Endothelial cell of umbilical vein (primary cell): ENCODE data around the gene NOX5.

Experiments used
- CTCF ChIP-seq, 2 donors: IDR thresholded peaks; 1 replicate in 1 of 2; 2 replicates in 1 of 2; pipeline ENCODE4 v1.5.1; 2011; ENCODE audit warnings: low read length in 2 of 2, mild to moderate bottlenecking in 2 of 2, moderate library complexity in 2 of 2, control low read depth in 1 of 2, inconsistent platforms in 1 of 2, low read depth in 1 of 2; ENCODE audit not compliant: insufficient read depth in 1 of 2; ENCODE audit errors: extremely low read depth in 1 of 2
- EZH2 ChIP-seq: IDR thresholded peaks from 2 replicates; pipeline ENCODE4 v1.6.1; 2012; ENCODE audit warnings: borderline replicate concordance, low read depth, mild to moderate bottlenecking, moderate library complexity, low read length, inconsistent platforms; ENCODE audit not compliant: severe bottlenecking
- FOS ChIP-seq: IDR thresholded peaks from 2 replicates; pipeline ENCODE4 v1.6.1; 2011; ENCODE audit warnings: mild to moderate bottlenecking, low read length, moderate library complexity, borderline replicate concordance; ENCODE audit not compliant: insufficient read depth
- JUN ChIP-seq: IDR thresholded peaks from 2 replicates; pipeline ENCODE4 v1.6.1; 2011; ENCODE audit warnings: borderline replicate concordance, low read depth; ENCODE audit not compliant: insufficient read length, insufficient read depth
- MYC ChIP-seq: IDR thresholded peaks from one replicate; pipeline ENCODE4 v1.6.1; 2011; ENCODE audit warnings: mild to moderate bottlenecking, low read depth, low read length
- POLR2A ChIP-seq: IDR thresholded peaks from 2 replicates; pipeline ENCODE4 v1.6.1; 2012; ENCODE audit warnings: low read depth, mild to moderate bottlenecking, control low read depth, low read length
- POLR2AphosphoS5 ChIP-seq: IDR thresholded peaks from 2 replicates; pipeline ENCODE4 v1.6.1; 2012; ENCODE audit warnings: low read depth, mild to moderate bottlenecking, control low read depth, low read length, moderate library complexity; ENCODE audit not compliant: insufficient read depth
- TF ChIP-seq, protein P1 (sequence below): IDR thresholded peaks from 2 replicates; pipeline ENCODE4 v1.6.1; 2011; ENCODE audit not compliant: insufficient read depth, insufficient read length

DNA sequence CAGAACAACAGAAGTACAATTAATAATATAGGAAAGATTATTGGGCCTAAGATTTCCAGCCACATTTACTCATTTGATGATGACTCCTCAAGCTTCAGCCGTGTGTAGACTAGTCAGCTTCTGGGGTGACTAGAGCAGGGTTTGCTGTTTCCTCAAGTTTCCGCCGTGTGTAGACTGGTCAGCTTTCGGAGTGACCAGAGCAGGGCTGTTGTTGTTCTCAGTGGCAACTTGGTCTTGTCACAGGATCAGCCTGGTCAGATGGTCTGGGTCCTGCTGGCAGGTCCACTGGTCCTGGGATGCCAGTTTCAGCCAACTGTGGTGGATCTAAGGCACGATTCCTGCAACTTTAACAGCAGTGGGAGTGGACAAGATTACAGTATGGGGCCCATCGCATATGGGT lies 21.8 kb upstream of the NOX5 start:
- no peak for TF ChIP-seq POLR2A
- no peak for TF ChIP-seq CTCF (IDR thresholded peaks at IDR 0.05; ENCODE audit: extremely low read depth in 1 of 2, insufficient read depth in 1 of 2, low read depth in 1 of 2, low read length in 2 of 2)
- TF ChIP-seq, protein P1, sequence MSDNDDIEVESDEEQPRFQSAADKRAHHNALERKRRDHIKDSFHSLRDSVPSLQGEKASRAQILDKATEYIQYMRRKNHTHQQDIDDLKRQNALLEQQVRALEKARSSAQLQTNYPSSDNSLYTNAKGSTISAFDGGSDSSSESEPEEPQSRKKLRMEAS = no peak
- no peak for TF ChIP-seq JUN
- TF ChIP-seq POLR2AphosphoS5 = no peak
- TF ChIP-seq FOS = no peak
- TF ChIP-seq EZH2 = no peak
- no peak for TF ChIP-seq MYC
